HFFc6 (cell line): ENCODE data around the gene RAD51B. TPM values are rescaled to one million over a fixed set of nuclear protein-coding genes. Genes with fewer than 3 reads are reported as not detected.

Experiments used
- DNase-seq: peaks from one replicate; pipeline ENCODE4 v3.0.0-alpha.2; 2018
- H3K27ac Mint-ChIP-seq: 2 replicates; pipeline ENCODE4 v1.8.0; 2020; ENCODE audit warnings: mild to moderate bottlenecking, mixed read lengths
- H3K27me3 Mint-ChIP-seq: 2 replicates; pipeline ENCODE4 v1.8.0; 2021; ENCODE audit warnings: mild to moderate bottlenecking, moderate library complexity, mixed read lengths; ENCODE audit not compliant: insufficient read depth
- H3K36me3 Mint-ChIP-seq: 2 replicates; pipeline ENCODE4 v1.8.0; 2021; ENCODE audit warnings: low read depth, mixed read lengths
- H3K4me1 Mint-ChIP-seq: 2 replicates; pipeline ENCODE4 v1.8.0; 2020; ENCODE audit warnings: low read depth, mixed read lengths
- H3K4me3 Mint-ChIP-seq: 2 replicates; pipeline ENCODE4 v1.8.0; 2020; ENCODE audit warnings: mild to moderate bottlenecking, moderate library complexity, mixed read lengths
- H3K9me3 Mint-ChIP-seq: 2 replicates; pipeline ENCODE4 v1.8.0; 2020; ENCODE audit warnings: mild to moderate bottlenecking, mixed read lengths
- CTCF ChIP-seq: fragments of 200-600 bp; sonication (generic); IDR thresholded peaks from 2 replicates; pipeline ENCODE4 v1.5.0; 2021; ENCODE audit warnings: antibody characterized with exemption, mild to moderate bottlenecking
- total RNA-seq, 6 experiments: library from RNA; stranded (reverse); fragmentation: NEBNext Ultra II Directional; extraction: Animal tissue kit (Norgen Biotek cat#: 25700); gene quantifications; 2 replicates in 1 of 6; 3 replicates in 5 of 6; pipeline ENCODE4 v1.2.3, GENCODE V29; 2021

Gene RAD51B
- total RNA-seq, 6 experiments from 2014 or later = 7.1 to 12.4 (median 9.6) TPM

- peaks cover 8% of the 10 kb centered on the region for H3K36me3 Mint-ChIP-seq
- TF ChIP-seq CTCF = no peak
- peak overlapping the region; percentile 87 for H3K27ac Mint-ChIP-seq
- H3K9me3 Mint-ChIP-seq = peaks cover 8% of the 10 kb centered on the region
- no peak overlapping the region for H3K4me3 Mint-ChIP-seq
- no peak for DNase-seq
- H3K27me3 Mint-ChIP-seq = no peaks in the 10 kb centered on the region
- peaks cover 29% of the 10 kb centered on the region for H3K4me1 Mint-ChIP-seq
These were observed 179.3 kb downstream of the RAD51B start for GRCh38 chr14:67998834-67999233.

GRCh38 chr14:67999290-67999689, 179.7 kb downstream of the RAD51B start:
- Mint-ChIP-seq H3K27me3 (no peaks in the 10 kb centered on the region), H3K4me1 (peaks cover 29% of the 10 kb centered on the region), H3K4me3 (peak overlapping the region; percentile 84), H3K9me3 (peaks cover 8% of the 10 kb centered on the region), H3K36me3 (peaks cover 8% of the 10 kb centered on the region), H3K27ac (peak overlapping the region; percentile 87)
- DNase-seq = peak; percentile 45
- TF ChIP-seq CTCF = no peak

- H3K27ac Mint-ChIP-seq = peak overlapping the region; percentile 87
- peak; percentile 81 for DNase-seq
- peaks cover 29% of the 10 kb centered on the region for H3K4me1 Mint-ChIP-seq
- no peaks in the 10 kb centered on the region for H3K27me3 Mint-ChIP-seq
- peaks cover 8% of the 10 kb centered on the region for H3K9me3 Mint-ChIP-seq
- TF ChIP-seq CTCF = no peak
- H3K36me3 Mint-ChIP-seq = peaks cover 8% of the 10 kb centered on the region
- H3K4me3 Mint-ChIP-seq = peak overlapping the region; percentile 84
These were observed 180.3 kb downstream of the RAD51B start for GRCh38 chr14:67999705-68000384.

GRCh38 chr14:68000511-68000910, 180.9 kb downstream of the RAD51B start:
- peak overlapping the region; percentile 84 for H3K4me3 Mint-ChIP-seq
- peak overlapping the region; percentile 87 for H3K27ac Mint-ChIP-seq
- DNase-seq = no peak
- TF ChIP-seq CTCF = no peak
- peaks cover 8% of the 10 kb centered on the region for H3K36me3 Mint-ChIP-seq
- H3K9me3 Mint-ChIP-seq = peaks cover 8% of the 10 kb centered on the region
- no peaks in the 10 kb centered on the region for H3K27me3 Mint-ChIP-seq
- peaks cover 29% of the 10 kb centered on the region for H3K4me1 Mint-ChIP-seq

- no peaks in the 10 kb centered on the region; the same call in 1 of the 2 replicates for H3K27me3 Mint-ChIP-seq
- H3K9me3 Mint-ChIP-seq = no peaks in the 10 kb centered on the region
- H3K36me3 Mint-ChIP-seq = no peaks in the 10 kb centered on the region
- no peak for TF ChIP-seq CTCF
- no peak overlapping the region for H3K4me3 Mint-ChIP-seq
- no peak for DNase-seq
- no peak overlapping the region for H3K27ac Mint-ChIP-seq
- H3K4me1 Mint-ChIP-seq = peaks cover 14% of the 10 kb centered on the region
These were observed 188.9 kb downstream of the RAD51B start for GRCh38 chr14:68008491-68008890.
